HG03378 (cell line): ENCODE measurements around the gene GNG12.
A peak's percentile ranks its signal among the peaks of the same experiment; 100 is the strongest.

Experiments
- ATAC-seq: cut with Tn5 transposase; IDR thresholded peaks from one replicate; pipeline ENCODE4 v1.9.1; 2021; ENCODE audit warnings: mild to moderate bottlenecking, moderate library complexity; ENCODE audit not compliant: unreplicated experiment

Gene GNG12

DNA sequence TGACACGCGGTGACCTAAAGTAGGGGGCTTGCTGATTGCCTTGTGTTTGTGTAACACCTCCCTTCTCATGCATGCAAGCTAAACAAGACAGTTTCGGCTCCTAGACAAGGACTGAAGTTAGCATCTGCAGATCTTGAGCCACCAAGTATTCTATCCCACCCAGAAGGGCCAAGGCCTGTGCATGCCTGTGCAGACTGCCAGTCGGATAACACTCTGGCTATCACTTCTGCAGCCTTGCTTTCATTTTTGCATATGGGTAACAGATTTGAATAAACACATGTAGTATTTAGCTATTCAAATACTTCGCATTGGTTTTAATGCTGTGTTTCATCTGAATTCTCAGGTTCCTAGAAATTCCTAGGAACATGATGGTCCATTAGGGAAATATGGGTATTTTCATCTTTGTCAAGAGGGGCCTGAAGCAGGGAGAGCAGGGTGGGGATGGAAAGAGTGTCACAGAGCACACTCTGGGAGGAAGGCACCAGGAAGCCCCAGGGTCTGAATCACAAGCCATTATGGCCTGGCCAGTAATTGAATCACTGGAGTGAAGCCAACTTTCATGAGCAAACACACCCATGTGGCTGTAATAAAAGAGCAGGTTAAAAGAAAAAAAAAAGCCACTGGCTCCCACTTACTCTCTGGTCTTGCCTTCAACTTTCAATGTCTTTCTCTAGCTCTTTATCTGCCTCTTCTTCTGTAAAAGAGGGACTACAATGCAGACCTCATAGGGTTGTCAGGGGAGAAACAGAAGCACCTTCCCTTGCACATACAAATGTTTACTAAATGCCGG is 120.0 kb downstream of the GNG12 start:
- no peak for ATAC-seq

DNA sequence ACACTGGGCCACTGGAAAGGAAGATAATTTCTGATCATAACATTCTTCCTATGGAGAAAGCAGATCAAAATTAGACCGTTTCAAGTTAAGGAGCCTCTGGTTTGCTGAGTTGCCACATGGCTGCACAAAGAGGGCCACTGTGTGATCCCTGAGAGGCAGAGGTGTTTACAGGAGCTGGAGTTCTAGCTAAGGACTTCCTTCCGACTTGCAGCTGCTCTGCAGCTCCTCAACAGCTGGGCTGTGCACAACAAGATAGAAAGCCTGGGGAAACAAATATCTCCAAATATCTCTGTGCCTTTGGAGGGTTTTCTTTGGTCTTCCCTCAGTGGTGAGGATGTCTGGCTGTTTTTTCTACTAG is 121.4 kb downstream of the GNG12 start:
- ATAC-seq, result no peak

DNA sequence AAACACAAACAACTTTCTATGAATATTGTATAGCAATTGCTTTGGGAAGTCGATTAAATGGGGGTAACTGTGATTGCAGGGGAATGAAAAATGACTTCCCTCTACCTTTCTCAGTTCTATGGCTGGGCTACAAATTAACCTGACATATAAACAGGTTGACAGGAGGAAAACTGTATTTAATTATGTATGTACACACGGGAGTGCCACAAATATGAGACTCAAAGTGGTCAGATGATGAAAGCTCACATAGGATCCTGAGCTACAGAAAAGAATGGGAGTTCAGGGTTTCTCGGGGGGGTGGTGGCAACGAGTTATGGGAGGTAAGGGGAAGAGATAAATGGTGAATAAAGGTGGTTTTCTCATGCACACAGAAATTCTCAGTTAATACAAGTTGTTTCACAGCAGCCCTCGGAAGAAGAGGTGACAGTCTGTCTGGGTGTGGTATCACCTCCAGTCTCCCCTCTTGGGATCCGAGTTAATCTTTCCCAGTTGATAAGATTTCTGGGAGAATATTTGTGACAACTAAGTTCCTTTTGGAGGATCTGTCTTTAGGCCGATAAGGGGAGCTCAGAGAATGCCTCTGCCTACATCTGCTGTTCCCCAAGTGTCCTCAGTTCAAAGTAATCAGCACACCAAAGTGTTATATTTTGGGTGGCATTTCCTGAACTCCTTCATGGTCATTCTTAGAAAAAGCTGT is 122.0 kb downstream of the GNG12 start:
- ATAC-seq, result no peak

DNA sequence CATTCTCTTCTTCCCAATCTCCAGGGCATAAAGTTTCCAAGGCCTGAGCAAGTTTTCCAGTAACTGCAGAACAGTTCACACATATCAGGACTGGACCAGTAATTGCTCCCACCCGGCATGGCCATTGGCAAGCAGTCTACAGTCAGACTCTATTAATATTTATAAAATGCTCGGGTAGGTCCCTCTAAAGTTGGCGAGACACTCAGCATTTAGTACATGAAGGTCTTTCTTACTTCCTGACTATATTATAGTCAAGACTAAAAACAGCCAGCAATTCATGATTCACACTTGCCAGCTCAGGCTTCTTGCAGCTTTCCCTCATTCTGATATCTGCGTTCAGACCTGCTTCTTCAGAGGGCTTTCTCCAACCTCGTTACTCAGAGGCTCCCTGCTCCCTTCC is 122.8 kb downstream of the GNG12 start:
- no peak for ATAC-seq

DNA sequence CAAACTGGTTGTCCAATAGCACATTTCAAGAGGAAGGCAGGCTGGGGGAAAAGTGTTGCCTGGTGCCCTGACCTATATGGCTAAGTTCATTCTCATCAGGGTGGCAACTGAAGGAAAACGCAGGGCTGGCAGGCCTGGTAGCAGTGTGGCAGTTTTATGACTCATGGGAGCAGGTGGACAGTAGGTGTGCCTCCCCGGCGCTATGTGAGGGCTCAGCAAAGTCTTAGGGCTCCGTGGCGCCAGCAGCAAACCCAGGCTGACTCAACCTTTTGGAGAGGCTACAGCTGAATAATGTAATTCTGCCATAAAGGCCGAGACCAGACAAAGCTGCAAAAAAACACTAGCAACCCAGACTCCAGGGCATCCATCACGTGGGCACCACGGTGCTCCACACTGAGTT is 124.7 kb downstream of the GNG12 start:
- ATAC-seq, result no peak

DNA sequence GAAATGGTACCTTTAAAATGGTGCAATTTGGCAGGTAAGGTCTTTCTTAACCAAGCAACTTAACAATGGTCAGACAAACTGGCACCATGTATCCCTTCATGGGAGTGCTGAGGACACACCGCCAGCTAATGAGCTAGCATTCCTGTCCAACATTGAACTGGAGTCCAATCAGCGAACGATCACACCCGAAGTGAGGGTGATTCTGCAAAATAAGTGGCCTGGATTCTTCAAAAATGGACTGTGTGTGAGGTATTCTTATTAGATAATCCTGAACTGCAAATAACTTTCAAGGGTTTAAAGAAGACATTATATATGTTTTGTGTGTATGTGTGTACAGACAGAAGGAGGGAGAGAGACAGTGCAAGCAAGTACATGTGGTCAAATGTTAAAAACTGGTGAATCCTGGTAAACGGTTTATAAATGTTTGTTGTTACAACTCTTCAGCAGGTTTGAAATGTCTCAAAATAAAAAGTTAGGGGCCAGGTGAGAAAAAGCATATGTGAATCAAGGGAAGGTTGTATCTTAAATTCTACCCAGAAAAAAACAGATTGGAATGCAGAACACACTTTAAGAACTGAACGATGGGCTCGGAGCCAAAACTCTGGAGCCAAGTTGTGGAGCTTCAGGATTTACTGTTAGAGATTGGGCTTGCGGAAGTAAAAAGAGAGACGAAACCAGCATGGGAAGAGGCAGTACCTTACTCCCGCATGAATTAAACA is 127.4 kb downstream of the GNG12 start:
- ATAC-seq, result no peak

DNA sequence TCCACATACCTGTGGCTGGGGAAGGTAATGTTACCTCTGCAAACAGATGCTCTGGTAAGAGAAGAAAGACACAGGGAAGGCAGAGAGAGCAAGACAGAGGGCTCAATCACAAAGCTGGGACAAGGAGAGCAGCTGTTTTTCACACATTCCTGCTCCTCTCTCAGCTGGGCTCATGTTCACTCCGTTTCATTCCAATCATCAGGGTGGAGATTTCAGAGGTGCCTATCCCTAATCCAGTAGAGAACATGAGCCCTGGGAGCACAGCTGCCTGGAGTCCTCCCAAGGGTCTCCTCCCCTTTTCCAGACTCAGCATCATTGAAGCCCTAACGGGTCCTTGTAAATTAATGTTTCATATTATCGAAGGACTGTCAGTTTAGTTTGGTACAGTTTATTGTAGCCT is 128.9 kb downstream of the GNG12 start:
- no peak for ATAC-seq

DNA sequence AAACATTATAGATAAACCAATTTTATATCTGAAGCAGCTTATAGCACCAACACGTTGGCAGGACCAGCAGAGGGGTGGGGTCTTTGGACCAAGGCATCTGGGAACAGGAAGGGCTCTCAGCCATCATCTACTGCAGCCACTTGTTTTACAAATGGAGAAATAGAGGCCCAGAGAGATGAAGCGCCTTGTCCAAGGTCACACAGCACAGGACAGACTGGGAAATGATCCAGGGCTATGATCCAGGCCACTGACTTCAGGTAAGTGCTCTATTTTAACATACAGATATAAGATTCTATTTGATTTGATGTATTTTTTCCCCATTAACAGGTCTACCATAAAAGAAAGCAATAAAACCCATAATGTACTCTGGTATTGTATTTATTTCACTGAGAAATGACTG is 131.4 kb downstream of the GNG12 start:
- ATAC-seq, result no peak

DNA sequence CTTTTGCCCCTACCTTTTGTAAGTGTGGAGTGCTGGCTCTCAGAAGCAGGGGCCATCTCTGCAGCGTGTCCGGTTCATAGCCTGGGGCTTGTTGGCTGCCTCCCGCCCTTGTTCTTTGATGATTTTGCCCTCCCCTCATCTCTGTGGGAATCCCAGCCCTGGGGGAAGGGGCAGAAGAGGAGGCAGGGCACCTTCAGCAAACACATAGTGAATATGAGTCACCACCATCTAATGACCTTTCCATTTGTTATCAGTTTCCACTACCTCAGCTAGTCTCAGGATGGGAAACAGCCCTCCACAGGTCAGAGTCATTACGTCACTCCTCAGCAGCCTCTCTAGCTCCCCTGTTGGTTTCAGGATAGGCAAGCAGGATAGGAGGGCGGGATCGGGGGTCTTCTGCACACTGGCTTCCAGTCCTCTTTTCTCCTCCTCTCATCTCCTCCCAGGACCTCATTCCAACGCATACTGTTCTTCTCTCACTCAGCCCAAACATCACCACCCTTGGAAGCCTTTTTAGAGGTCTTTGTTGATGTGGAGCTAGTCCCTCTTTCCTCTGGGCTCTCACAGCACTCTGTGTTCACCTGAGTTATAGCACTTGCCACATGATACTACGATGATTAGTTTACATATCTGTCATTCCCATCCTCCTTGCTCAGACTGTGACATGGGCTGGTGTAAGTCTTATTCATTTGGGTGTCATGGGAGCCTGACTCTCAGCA is 132.4 kb downstream of the GNG12 start:
- peak; percentile 57 for ATAC-seq

DNA sequence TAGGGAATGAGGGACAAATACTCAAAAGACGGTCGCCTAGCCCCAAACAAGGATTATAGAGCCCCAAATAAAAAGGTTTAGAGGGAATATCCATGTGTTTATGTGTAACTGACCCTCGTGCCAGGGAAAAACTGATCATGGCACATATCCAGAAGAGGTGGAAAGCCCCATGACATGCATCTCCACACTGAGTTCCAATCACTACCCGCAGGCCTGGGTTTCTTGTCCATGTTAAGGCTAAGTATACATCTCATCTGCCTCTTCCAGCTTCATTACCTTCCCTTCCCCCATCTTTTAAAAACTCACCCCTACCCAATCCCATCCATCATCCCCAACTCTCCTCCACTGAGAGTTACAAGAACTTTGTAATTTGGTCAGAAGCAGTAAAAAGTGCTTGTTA is 133.0 kb downstream of the GNG12 start:
- no peak for ATAC-seq

DNA sequence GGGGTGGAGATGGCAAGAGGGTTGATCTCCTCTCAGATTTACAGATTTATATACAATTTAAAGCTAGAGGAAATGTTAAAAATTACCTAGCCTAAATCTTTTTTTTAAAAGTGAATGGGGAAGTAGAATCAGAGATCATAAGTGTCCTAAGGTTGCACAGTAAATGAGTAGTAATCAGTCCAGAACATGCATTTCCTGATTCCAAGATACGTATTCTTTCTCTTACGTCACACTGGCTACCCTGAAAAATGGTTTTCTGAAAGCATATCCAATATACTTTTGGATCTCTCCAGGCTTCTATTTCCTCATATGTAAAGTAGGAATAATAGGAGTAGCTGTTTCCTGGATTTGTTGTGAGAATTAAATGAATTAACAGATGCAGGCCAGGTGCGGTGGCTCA is 136.6 kb downstream of the GNG12 start:
- no peak for ATAC-seq

DNA sequence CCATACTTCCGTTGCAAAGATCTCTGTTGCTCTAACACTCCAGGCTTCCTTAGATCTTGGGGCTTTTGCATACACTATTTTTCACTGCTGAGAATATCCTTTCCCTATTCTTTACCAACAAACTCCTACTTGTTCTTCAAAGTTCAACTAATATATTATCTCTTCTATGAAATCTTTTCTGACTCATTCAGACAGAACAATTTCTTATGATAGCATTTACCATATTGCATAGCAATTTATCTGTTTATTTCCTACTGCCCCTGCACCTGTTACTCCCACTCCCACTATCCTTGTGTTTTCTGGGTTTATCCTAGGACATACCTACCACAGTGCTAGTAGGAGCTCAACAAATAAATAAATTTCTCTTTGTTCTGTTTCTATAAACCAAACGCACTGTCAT is 137.3 kb downstream of the GNG12 start:
- no peak for ATAC-seq

DNA sequence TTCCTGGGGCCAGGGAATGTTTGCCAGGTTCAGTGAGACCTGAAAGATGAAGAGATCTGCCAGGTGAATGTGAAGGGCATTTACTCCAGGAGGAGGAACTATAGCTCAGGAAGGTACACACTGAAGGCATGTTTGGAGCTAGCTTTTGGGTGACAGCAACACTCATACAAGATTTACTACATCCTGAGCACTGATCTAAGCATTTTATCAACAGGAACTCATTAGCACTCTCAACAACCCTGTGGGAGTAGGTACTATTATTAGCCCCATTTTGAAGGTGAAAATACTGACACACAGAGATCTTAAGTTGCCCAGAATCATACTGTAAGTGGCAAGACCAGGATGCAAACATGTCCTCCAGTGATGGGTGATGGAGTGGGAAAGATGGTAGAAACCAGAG is 141.6 kb downstream of the GNG12 start:
- no peak for ATAC-seq

DNA sequence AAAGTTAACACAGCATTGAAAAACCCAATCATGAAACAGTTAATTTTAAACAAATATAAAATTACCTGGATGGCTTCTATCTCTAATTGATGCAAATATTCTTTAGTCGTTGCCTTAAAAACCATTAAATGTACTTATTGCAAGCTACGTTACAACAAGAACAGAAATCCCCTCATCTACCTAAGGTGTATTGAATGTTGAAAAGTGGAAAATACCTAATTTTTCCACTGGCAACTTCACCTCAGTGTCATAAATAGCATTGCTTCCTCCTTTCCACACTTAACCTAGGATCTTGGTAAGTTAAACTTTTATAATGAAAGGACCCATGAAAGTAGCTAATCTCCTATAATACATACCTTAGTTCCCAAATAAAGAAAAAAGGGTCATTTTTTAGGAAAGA is 142.9 kb downstream of the GNG12 start:
- no peak for ATAC-seq

DNA sequence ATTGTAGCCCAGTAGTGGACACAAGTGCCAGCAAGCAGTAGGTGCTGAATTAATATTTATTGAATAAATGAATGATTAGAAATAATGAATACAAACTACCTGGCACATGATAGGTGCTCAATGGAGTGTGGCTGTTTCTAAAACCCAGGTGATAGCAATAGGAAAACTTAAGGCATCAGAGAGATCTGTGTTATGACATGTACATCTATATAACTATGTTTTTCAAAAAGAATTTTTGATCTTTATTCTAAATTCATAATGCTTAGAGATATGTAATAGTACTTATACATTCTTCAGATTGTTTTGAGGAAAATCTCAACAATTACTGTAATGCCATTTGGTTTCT is 143.3 kb downstream of the GNG12 start:
- no peak for ATAC-seq

DNA sequence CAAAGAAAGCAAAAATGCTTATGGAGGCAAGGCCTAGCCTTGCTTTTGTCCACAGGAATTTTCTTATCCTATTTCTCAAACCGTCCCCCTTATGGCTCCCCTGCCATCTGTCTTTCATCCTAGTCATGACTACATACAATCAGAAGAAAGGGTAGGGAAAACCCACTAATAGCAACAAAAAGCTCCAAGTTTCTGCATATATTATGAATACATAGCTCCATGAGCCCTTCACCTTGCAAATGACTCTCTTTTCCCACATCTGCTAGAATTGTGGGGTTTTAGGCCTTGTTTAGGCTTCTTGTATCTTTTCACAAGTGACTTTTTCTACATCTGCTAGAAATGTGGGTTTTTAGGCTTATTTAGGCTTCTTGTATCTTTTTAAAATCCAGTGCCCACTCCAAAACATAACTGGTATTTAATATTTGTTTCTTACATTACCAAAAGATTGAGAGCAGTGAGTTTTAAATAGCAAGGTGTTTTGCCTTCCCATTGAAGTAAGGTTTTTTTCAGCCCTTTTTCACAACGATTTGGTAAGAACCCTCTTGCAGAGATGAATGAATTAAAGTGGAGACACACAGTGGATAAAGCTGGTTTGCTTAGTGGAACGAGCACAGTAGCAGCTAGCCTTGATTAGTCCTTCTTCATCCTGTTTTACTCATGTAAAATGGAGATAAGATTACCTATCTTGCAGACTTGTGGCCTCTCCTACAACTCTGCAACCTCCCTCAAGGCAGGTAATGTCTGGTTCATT is 143.8 kb downstream of the GNG12 start:
- ATAC-seq, result no peak

DNA sequence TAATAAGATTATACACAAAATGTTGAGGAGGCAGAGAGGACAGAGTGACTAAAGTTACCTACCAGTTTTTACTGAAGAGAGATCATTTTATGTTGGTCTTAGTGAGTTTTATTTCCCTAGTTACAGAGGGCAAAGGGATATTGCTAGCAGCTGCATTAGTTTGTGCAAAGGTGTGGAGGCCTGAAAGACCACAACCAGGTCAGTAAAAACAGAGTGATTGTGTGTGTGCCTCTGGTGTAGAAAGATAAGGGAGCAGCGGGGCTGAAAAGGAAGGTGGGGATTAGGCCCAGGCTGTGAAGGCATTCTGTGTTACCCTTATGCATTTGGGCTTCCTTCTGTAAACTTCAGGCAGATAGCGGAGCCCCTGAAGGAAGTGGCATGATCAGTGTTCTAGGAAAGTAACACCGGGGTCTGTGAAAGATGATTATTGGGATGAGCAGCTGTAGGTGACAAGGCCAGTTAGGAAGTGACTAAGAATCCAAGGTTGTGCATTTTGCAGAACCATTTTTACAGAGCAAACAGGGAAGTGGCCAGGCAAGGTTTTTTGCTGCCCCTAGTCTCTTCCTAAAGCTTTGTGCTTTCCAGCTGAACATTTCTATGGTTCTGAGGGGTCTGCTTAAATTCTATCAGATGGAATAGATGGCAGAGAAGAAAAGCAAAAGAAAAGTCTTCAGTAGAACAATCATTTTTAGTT is 144.6 kb downstream of the GNG12 start:
- ATAC-seq, result no peak

DNA sequence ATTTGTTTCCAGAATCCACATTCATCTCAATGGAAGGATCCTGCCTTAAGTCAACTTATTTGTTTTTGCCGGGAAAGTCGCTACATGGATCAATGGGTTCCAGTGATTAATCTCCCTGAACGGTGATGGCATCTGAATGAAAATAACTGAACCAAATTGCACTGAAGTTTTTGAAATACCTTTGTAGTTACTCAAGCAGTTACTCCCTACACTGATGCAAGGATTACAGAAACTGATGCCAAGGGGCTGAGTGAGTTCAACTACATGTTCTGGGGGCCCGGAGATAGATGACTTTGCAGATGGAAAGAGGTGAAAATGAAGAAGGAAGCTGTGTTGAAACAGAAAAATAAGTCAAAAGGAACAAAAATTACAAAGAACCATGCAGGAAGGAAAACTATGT is 145.6 kb downstream of the GNG12 start:
- ATAC-seq, result no peak

DNA sequence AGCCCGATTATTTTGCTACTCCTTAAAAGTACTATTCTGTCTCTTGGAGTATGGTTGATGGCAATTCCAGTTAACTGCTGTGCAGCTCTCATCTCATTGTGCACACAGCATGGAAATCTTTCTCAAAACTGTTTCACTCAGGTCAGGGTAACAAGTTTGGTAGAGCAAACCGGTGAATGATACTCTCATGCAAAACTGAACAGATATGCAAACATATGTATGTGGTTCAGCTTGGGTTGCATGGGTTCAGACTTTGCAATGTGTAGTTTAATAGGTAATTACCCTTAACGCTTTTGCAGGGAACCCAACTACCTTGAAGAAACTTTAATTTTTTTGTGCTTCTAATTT is 146.1 kb downstream of the GNG12 start:
- no peak for ATAC-seq
